Progenitor cell of endocrine pancreas (in vitro differentiated cells): ENCODE data around the gene ABCA7. TPM values are rescaled to one million over a fixed set of nuclear protein-coding genes. Genes with fewer than 3 reads are reported as not detected.

ENCODE experiments used
- DNase-seq: peaks from one replicate; pipeline ENCODE4 v3.0.0; 2021; ENCODE audit warnings: low spot score; ENCODE audit not compliant: unreplicated experiment
- H3K27ac Mint-ChIP-seq: 2 replicates; pipeline ENCODE4 v1.8.0; 2021; ENCODE audit warnings: mild to moderate bottlenecking, moderate library complexity, mixed read lengths
- H3K27me3 Mint-ChIP-seq: 2 replicates; pipeline ENCODE4 v1.8.0; 2021; ENCODE audit warnings: mixed read lengths
- H3K36me3 Mint-ChIP-seq: 2 replicates; pipeline ENCODE4 v1.8.0; 2022; ENCODE audit warnings: mixed read lengths; ENCODE audit not compliant: insufficient read depth
- H3K4me1 Mint-ChIP-seq: 2 replicates; pipeline ENCODE4 v1.8.0; 2021; ENCODE audit warnings: low read depth, mixed read lengths
- H3K4me3 Mint-ChIP-seq: 2 replicates; pipeline ENCODE4 v1.8.0; 2021; ENCODE audit warnings: low read depth, mild to moderate bottlenecking, moderate library complexity, mixed read lengths
- H3K9me3 Mint-ChIP-seq: 2 replicates; pipeline ENCODE4 v1.8.0; 2021; ENCODE audit warnings: low read depth, mixed read lengths
- CTCF ChIP-seq: fragments of 200-600 bp; sonication (generic); IDR thresholded peaks from one replicate; pipeline ENCODE4 v1.5.0; 2021; ENCODE audit warnings: antibody characterized with exemption, mild to moderate bottlenecking; ENCODE audit not compliant: unreplicated experiment
- total RNA-seq: library from RNA; stranded (reverse); gene quantifications from 2 replicates; pipeline ENCODE4 v1.2.1, GENCODE V29; 2021

Gene ABCA7
- total RNA-seq, 1 donor from 2014 or later: 57.3 TPM

GRCh38 chr19:1065606-1066109 lies 25.8 kb downstream of the ABCA7 start:
- TF ChIP-seq CTCF: no peak
- no peak for DNase-seq
- Mint-ChIP-seq H3K9me3 (no peaks in the 10 kb centered on the region), H3K27ac (peak overlapping the region; percentile 24), H3K4me1 (peaks cover 1% of the 10 kb centered on the region), H3K36me3 (no peaks in the 10 kb centered on the region), H3K27me3 (peaks cover 26% of the 10 kb centered on the region), H3K4me3 (peak overlapping the region; percentile 26)

- H3K27ac Mint-ChIP-seq: peak overlapping the region; percentile 24
- no peak for TF ChIP-seq CTCF
- H3K9me3 Mint-ChIP-seq: no peaks in the 10 kb centered on the region
- H3K4me3 Mint-ChIP-seq: no peak overlapping the region
- H3K27me3 Mint-ChIP-seq: peaks cover 28% of the 10 kb centered on the region
- no peak for DNase-seq
- no peaks in the 10 kb centered on the region for H3K36me3 Mint-ChIP-seq
- H3K4me1 Mint-ChIP-seq: peaks cover 1% of the 10 kb centered on the region
These were observed 26.4 kb downstream of the ABCA7 start for GRCh38 chr19:1066251-1066747.

- Mint-ChIP-seq H3K27me3 (peaks cover 32% of the 10 kb centered on the region), H3K36me3 (no peaks in the 10 kb centered on the region), H3K4me3 (peak within 1 kb of the TSS; percentile 24), H3K27ac (peak within 1 kb of the TSS; percentile 24), H3K9me3 (no peaks in the 10 kb centered on the region), H3K4me1 (peaks cover 2% of the 10 kb centered on the region)
- no peak for TF ChIP-seq CTCF
- no peak for DNase-seq
These were observed 26.9 kb downstream of the ABCA7 start, which contains the start of gene ARHGAP45 for GRCh38 chr19:1066748-1067340. ARHGAP45 (plus strand) TSS chr19:1067167; CDS start chr19:1067406, 239 bp downstream.

GRCh38 chr19:1067341-1067957 lies 27.5 kb downstream of the ABCA7 start:
- Mint-ChIP-seq H3K36me3 (no peaks in the 10 kb centered on the region), H3K4me3 (no peak overlapping the region), H3K4me1 (peaks cover 3% of the 10 kb centered on the region), H3K27me3 (peaks cover 38% of the 10 kb centered on the region), H3K9me3 (no peaks in the 10 kb centered on the region), H3K27ac (no peak overlapping the region)
- no peak for DNase-seq
- TF ChIP-seq CTCF: no peak

- Mint-ChIP-seq H3K4me1 (peaks cover 3% of the 10 kb centered on the region), H3K27ac (no peak overlapping the region), H3K4me3 (no peak overlapping the region), H3K9me3 (no peaks in the 10 kb centered on the region), H3K27me3 (peaks cover 46% of the 10 kb centered on the region), H3K36me3 (no peaks in the 10 kb centered on the region)
- no peak for DNase-seq
- TF ChIP-seq CTCF: no peak
These were observed 28.4 kb downstream of the ABCA7 start for GRCh38 chr19:1068009-1069001.
